Skeletal muscle tissue (tissue), 4 donors: ENCODE data around the gene CDK14. TPM values are rescaled to one million over a fixed set of nuclear protein-coding genes. Genes with fewer than 3 reads are reported as not detected.

Experiments
- H3K27ac ChIP-seq: one replicate; pipeline ENCODE4 v1.7.0; 2013; ENCODE audit warnings: mild to moderate bottlenecking, low read depth, low read length, inconsistent platforms
- H3K27me3 ChIP-seq, 3 donors: one replicate each; pipeline ENCODE4 v1.7.0; 2013; ENCODE audit warnings: low read length in 3 of 3; ENCODE audit not compliant: control insufficient read depth in 3 of 3, insufficient read depth in 3 of 3
- H3K36me3 ChIP-seq, 3 donors: one replicate each; pipeline ENCODE4 v1.7.0; 2013; ENCODE audit warnings: low read length in 3 of 3; ENCODE audit not compliant: control insufficient read depth in 3 of 3, insufficient read depth in 3 of 3
- H3K4me1 ChIP-seq, 3 donors: one replicate each; pipeline ENCODE4 v1.7.0; 2013; ENCODE audit warnings: low read length in 3 of 3, mild to moderate bottlenecking in 3 of 3; ENCODE audit not compliant: control insufficient read depth in 3 of 3, insufficient read depth in 3 of 3
- H3K4me3 ChIP-seq, 3 donors: one replicate each; pipeline ENCODE4 v1.7.0; 2013; ENCODE audit warnings: low read length in 3 of 3
- H3K9ac ChIP-seq, 3 donors: one replicate each; pipeline ENCODE4 v1.7.0; 2013; ENCODE audit warnings: low read length in 3 of 3, mild to moderate bottlenecking in 3 of 3, moderate library complexity in 2 of 3, low read depth in 1 of 3
- H3K9me3 ChIP-seq, 3 donors: one replicate each; pipeline ENCODE4 v1.7.0; 2013; ENCODE audit warnings: low read length in 3 of 3; ENCODE audit not compliant: control insufficient read depth in 3 of 3
- total RNA-seq: library from RNA; depleted of rRNA; stranded (reverse); fragments of >200 nt; gene quantifications from one replicate; pipeline ENCODE4 v1.2.3, GENCODE V29; 2014
- donor health status: Osteomylitis.

The CDK14 gene
- total RNA-seq, 1 donor from 2014 or later: 25.1 TPM

- Histone ChIP-seq H3K36me3 (no peaks in the 10 kb centered on the region), H3K4me1 (peaks cover 0 to 10% (median 7%) of the 10 kb centered on the region in 3 donors), H3K27ac (no peak overlapping the region), H3K9ac (no peak overlapping the region), H3K4me3 (no peak overlapping the region), H3K9me3 (no peaks in the 10 kb centered on the region), H3K27me3 (no peaks in the 10 kb centered on the region)
These were observed 75.5 kb downstream of the CDK14 start for GRCh38 chr7:90671571-90671970.

DNA sequence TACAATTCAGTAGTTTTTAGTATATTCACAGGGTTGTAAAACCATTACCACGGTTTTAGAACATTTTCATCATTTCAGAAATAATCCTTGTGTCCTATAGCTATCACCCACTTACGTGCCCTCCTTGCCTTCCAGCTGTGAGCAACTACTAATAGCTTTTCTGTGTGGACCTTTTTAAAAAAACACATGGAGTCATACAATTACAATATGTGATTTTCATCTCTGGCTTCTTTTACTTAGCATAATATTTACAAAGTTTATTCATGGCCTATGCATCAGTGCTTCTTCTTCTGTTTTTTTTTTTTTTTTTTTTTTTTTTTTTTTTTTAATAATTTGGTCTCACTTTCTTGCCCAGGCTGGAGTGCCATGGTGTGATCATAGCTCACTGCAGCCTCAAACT is 76.1 kb downstream of the CDK14 start:
- H3K4me3 ChIP-seq: no peak overlapping the region
- no peak overlapping the region for H3K9ac ChIP-seq
- H3K27me3 ChIP-seq: no peaks in the 10 kb centered on the region
- no peaks in the 10 kb centered on the region for H3K9me3 ChIP-seq
- no peak overlapping the region for H3K27ac ChIP-seq
- peaks cover 0 to 10% (median 7%) of the 10 kb centered on the region in 3 donors for H3K4me1 ChIP-seq
- no peaks in the 10 kb centered on the region for H3K36me3 ChIP-seq

- Histone ChIP-seq H3K9me3 (no peaks in the 10 kb centered on the region), H3K27me3 (no peaks in the 10 kb centered on the region), H3K4me1 (peaks cover 0 to under 1% (median 0%) of the 10 kb centered on the region in 3 donors), H3K9ac (no peak overlapping the region), H3K36me3 (no peaks in the 10 kb centered on the region), H3K27ac (no peak overlapping the region), H3K4me3 (no peak overlapping the region)
These were observed 78.5 kb downstream of the CDK14 start for GRCh38 chr7:90674625-90675024.

DNA sequence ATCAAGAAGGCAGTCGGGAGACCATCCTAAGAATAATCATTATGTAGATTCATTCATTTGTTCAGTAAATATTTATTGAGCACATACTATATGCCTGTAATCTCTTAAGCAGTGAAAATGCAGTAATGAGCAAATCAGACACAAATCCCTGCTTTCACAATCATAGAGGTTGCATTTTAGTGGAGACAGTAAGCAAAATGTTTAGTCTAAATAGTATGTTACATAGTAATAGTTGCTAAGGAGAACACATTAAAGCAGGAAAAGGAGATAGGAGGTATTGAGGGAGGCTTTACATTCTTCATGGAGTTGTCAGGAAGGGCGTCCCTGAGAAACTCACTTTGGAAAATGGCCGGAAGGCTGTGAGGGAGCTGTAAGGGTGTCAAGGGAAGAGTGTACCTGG is 79.9 kb downstream of the CDK14 start:
- no peaks in the 10 kb centered on the region for H3K9me3 ChIP-seq
- no peaks in the 10 kb centered on the region for H3K36me3 ChIP-seq
- no peak overlapping the region for H3K9ac ChIP-seq
- H3K27ac ChIP-seq: no peak overlapping the region
- no peaks in the 10 kb centered on the region for H3K27me3 ChIP-seq
- no peak overlapping the region for H3K4me3 ChIP-seq
- H3K4me1 ChIP-seq: no peaks in the 10 kb centered on the region

GRCh38 chr7:90677486-90678404 is 81.6 kb downstream of the CDK14 start:
- no peaks in the 10 kb centered on the region for H3K9me3 ChIP-seq
- no peak overlapping the region for H3K9ac ChIP-seq
- H3K4me1 ChIP-seq: no peaks in the 10 kb centered on the region
- no peaks in the 10 kb centered on the region for H3K36me3 ChIP-seq
- H3K27ac ChIP-seq: no peak overlapping the region
- no peak overlapping the region for H3K4me3 ChIP-seq
- H3K27me3 ChIP-seq: no peaks in the 10 kb centered on the region

DNA sequence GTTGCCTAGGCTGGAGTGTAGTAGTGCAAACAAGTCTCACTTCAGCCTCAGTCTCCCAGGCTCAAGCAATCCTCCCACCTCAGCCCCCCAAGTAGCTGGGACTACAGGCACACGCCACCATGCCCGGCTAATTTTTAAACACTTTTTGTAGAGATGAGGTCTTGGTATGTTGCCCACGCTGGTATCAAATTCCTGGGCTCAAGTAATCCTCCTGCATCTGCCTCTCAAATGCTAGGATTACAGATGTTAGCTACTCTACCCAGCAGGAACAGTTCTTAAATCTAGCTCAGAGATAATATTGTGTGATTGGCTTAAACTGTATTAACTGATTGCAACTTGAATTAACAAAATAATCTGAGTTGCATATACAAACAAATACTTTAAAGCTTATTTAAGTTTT is 82.9 kb downstream of the CDK14 start:
- no peaks in the 10 kb centered on the region for H3K4me1 ChIP-seq
- no peak overlapping the region for H3K4me3 ChIP-seq
- no peak overlapping the region for H3K9ac ChIP-seq
- H3K27ac ChIP-seq: no peak overlapping the region
- H3K36me3 ChIP-seq: no peaks in the 10 kb centered on the region
- H3K27me3 ChIP-seq: no peaks in the 10 kb centered on the region
- no peaks in the 10 kb centered on the region for H3K9me3 ChIP-seq

DNA sequence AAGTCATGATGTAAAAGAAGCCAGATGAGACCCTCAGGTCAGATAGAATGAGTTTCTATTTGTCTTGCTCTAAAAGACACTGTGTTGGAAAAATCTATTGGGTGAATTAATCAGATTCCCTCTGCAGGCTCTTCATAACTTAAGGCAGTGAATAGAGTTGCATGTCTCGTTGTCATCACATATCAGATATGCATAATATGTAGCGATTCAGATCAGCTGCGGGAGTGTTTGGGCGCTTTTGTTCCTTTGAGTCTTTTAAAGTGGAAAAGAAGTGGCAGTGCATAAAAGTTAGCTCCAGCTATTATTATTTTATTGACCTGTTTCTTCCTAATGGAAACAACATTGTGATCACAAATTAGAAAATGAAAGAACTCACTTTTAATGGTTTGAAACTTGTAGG is 84.4 kb downstream of the CDK14 start:
- H3K36me3 ChIP-seq: no peaks in the 10 kb centered on the region
- no peak overlapping the region for H3K4me3 ChIP-seq
- H3K9ac ChIP-seq: no peak overlapping the region
- no peaks in the 10 kb centered on the region for H3K4me1 ChIP-seq
- H3K27me3 ChIP-seq: no peaks in the 10 kb centered on the region
- no peaks in the 10 kb centered on the region for H3K9me3 ChIP-seq
- no peak overlapping the region for H3K27ac ChIP-seq

DNA sequence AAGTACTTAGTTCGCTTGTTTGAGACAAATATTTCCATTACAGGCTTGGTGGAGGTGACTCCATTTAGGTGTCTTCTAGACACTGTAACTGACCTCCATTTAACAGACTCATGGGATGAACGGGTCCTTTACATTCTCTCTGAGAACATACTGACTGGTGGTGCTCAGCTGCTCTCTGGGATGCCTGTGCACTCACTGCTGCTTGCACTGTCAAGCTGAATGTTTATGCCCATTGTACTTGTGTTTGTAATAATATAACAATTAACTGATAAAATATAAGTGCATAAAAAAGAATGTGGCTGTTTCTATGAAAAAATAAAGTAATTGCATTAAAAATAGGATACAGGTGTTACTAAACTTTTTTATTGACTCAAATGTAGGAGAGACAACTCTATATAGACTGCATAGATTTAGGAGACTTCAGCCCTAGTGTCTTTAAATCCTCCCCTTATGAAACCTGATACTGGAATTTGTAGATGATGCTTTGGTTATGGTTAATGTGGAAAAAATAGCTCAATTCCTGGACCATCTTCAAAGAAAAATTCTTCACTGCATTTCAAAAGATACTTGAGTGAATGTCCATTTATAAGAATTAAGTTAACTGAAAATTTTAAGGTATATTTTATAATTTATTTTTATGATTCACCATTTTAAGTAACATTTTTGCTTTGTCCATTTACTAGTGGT is 85.4 kb downstream of the CDK14 start:
- Histone ChIP-seq H3K27ac (no peak overlapping the region), H3K9me3 (no peaks in the 10 kb centered on the region), H3K9ac (no peak overlapping the region), H3K4me3 (no peak overlapping the region), H3K4me1 (no peaks in the 10 kb centered on the region), H3K36me3 (no peaks in the 10 kb centered on the region), H3K27me3 (no peaks in the 10 kb centered on the region)

DNA sequence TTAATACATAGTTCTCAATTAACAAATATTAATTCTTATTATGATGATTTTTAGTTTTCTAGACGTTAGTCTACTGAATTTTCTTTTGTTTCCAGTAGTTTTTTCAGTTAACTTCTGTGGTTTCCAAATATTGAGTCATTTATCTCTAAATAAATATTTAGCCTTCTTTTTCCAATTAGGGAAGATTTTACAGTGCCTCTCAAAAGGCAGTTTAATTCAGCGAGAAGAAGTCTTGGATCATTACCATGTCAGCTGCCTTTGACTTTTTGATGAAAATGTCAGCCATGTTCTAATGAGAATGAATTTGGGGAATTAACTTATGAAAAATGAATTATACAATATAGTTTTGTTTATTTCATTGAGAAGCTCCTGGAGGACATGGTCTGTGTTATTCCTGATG is 90.0 kb downstream of the CDK14 start:
- H3K4me3 ChIP-seq: no peak overlapping the region
- H3K36me3 ChIP-seq: no peaks in the 10 kb centered on the region
- H3K27ac ChIP-seq: no peak overlapping the region
- H3K4me1 ChIP-seq: no peaks in the 10 kb centered on the region
- no peaks in the 10 kb centered on the region for H3K27me3 ChIP-seq
- H3K9ac ChIP-seq: no peak overlapping the region
- H3K9me3 ChIP-seq: no peaks in the 10 kb centered on the region

GRCh38 chr7:90688810-90689209 is 92.7 kb downstream of the CDK14 start:
- Histone ChIP-seq H3K4me3 (no peak overlapping the region), H3K9ac (no peak overlapping the region), H3K36me3 (no peaks in the 10 kb centered on the region), H3K4me1 (no peaks in the 10 kb centered on the region), H3K27ac (no peak overlapping the region), H3K27me3 (no peaks in the 10 kb centered on the region), H3K9me3 (no peaks in the 10 kb centered on the region)
